ENCODE results near the gene ZGRF1. TPM values are rescaled to one million over a fixed set of nuclear protein-coding genes. Genes with fewer than 3 reads are reported as not detected.

ZGRF1 gene
- total and polyA plus RNA-seq, 2 donors (not counting 1 experiment from before 2014, with no cell fraction given) = 4.6 to 13.0 TPM

DNA sequence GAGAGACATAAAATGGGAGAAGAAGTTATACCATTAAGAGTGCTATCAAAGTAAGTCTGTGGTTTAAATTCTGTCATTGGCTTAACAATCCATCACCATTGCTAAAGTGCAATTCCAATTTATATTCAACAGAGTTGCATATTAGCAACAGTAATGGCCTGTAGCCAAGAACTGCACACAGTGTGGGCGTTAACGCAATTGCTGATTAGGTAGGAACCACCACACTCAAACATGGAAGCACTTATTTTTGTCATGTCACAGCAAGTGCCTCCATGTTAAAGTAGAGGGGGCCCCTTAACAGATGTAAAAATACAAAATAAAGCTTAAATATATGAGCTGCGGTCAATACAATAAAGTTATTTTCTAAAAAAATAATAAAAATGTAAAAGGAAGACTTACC lies 11.1 kb upstream of the ZGRF1 start:
- no peak for DNase-seq
- H3K9me3 Mint-ChIP-seq (ENCODE audit: insufficient read depth) = no peaks in the 10 kb centered on the region
- intact Hi-C loops (cut with micrococcal nuclease) = no loop called here
- Histone ChIP-seq H3K27ac (ENCODE audit: low read length in 2 of 2) (no peak overlapping the region), H3K9ac (ENCODE audit: low read length) (no peak overlapping the region), H3K4me1 (ENCODE audit: control insufficient read depth in 2 of 2, insufficient read depth in 2 of 2, low read length in 2 of 2) (peaks cover 7 to 9% of the 10 kb centered on the region in 2 donors), H2AFZ (ENCODE audit: insufficient read depth, low read depth, low read length, poor library complexity, severe bottlenecking) (no peak overlapping the region), H3K4me3 (ENCODE audit: control extremely low read depth in 1 of 5, extremely low read depth in 1 of 5, insufficient read depth in 1 of 5, low read depth in 2 of 5, low read length in 4 of 5) (no peak overlapping the region), H3K9me3 (ENCODE audit: control extremely low read depth in 1 of 3, control insufficient read depth in 2 of 3, insufficient read depth in 1 of 3, low read length in 2 of 3) (no peaks in the 10 kb centered on the region), H3K27me3 (replicated peaks in 1 of 4; ENCODE audit: control extremely low read depth in 1 of 4, control insufficient read depth in 3 of 4, insufficient read depth in 4 of 4, low read length in 3 of 4) (no peaks in the 10 kb centered on the region), H4K20me1 (ENCODE audit: control insufficient read depth, insufficient read depth, low read length, poor library complexity, severe bottlenecking) (no peaks in the 10 kb centered on the region), H3K4me2 (replicated peaks; ENCODE audit: low read depth, low read length, poor library complexity, severe bottlenecking) (no peak overlapping the region), H3K79me2 (ENCODE audit: control insufficient read depth, insufficient read depth, low read length) (peaks cover 3% of the 10 kb centered on the region), H3K36me3 (replicated peaks in 1 of 2; ENCODE audit: control extremely low read depth in 1 of 2, control insufficient read depth in 1 of 2, extremely low read depth in 1 of 2, insufficient read depth in 2 of 2, low read length in 1 of 2) (peaks cover 14 to 66% of the 10 kb centered on the region in 2 experiments)
- no peak for ATAC-seq (ENCODE audit: low read depth)
- H3K27me3 Mint-ChIP-seq = no peaks in the 10 kb centered on the region
- H3K4me3 Mint-ChIP-seq = no peak overlapping the region
- H3K4me1 Mint-ChIP-seq = peaks cover 12% of the 10 kb centered on the region
- no peak for TF ChIP-seq EZH2 (IDR thresholded peaks at IDR 0.05; ENCODE audit: borderline replicate concordance, insufficient read depth, low read depth, low read length, poor library complexity, severe bottlenecking)
- TF ChIP-seq, protein P1, sequence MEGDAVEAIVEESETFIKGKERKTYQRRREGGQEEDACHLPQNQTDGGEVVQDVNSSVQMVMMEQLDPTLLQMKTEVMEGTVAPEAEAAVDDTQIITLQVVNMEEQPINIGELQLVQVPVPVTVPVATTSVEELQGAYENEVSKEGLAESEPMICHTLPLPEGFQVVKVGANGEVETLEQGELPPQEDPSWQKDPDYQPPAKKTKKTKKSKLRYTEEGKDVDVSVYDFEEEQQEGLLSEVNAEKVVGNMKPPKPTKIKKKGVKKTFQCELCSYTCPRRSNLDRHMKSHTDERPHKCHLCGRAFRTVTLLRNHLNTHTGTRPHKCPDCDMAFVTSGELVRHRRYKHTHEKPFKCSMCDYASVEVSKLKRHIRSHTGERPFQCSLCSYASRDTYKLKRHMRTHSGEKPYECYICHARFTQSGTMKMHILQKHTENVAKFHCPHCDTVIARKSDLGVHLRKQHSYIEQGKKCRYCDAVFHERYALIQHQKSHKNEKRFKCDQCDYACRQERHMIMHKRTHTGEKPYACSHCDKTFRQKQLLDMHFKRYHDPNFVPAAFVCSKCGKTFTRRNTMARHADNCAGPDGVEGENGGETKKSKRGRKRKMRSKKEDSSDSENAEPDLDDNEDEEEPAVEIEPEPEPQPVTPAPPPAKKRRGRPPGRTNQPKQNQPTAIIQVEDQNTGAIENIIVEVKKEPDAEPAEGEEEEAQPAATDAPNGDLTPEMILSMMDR (IDR thresholded peaks at IDR 0.05) = no peak
- ChIA-PET POLR2A (no interaction called here), CTCF (no interaction called here)
- H3K27ac Mint-ChIP-seq = no peak overlapping the region
- no CpG with 5 or more reads among the region's 3 CpGs for WGBS (ENCODE audit: insufficient coverage)

DNA sequence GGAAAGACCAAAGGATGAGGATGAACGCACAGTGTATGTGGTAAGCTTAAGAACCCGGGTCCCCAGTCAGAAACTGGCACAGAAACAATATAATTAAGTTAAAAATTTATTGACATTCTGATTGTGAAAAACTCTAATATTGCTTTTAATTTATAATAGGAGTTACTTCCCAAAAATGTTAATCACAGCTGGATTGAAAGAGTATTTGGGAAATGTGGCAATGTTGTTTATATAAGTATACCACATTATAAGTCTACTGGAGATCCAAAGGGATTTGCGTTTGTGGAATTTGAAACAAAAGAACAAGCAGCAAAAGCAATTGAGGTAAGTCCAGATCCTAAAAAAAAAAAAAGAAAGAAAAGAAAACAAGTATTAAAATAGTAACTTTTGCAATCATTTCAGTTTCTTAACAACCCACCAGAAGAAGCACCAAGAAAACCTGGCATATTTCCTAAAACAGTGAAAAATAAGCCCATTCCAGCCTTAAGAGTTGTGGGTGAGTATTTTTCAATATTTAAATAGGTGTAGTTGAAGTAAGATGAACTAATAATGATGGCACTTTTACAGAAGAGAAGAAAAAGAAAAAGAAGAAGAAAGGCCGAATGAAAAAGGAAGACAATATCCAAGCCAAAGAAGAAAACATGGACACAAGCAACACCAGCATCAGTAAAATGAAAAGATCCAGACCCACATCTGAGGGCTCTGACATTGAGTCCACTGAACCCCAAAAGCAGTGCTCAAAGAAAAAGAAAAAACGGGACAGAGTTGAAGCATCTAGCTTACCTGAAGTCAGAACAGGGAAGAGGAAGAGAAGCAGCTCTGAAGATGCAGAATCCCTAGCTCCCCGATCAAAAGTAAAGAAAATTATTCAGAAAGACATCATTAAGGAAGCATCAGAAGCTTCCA lies 10.2 kb upstream of the ZGRF1 start:
- Histone ChIP-seq H3K4me2 (replicated peaks; ENCODE audit: low read depth, low read length, poor library complexity, severe bottlenecking) (no peak overlapping the region), H2AFZ (ENCODE audit: insufficient read depth, low read depth, low read length, poor library complexity, severe bottlenecking) (no peak overlapping the region), H3K79me2 (ENCODE audit: control insufficient read depth, insufficient read depth, low read length) (peaks cover 10% of the 10 kb centered on the region), H3K27me3 (replicated peaks in 1 of 4; ENCODE audit: control extremely low read depth in 1 of 4, control insufficient read depth in 3 of 4, insufficient read depth in 4 of 4, low read length in 3 of 4) (no peaks in the 10 kb centered on the region), H3K9ac (ENCODE audit: low read length) (no peak overlapping the region), H4K20me1 (ENCODE audit: control insufficient read depth, insufficient read depth, low read length, poor library complexity, severe bottlenecking) (no peaks in the 10 kb centered on the region), H3K4me3 (ENCODE audit: control extremely low read depth in 1 of 5, extremely low read depth in 1 of 5, insufficient read depth in 1 of 5, low read depth in 2 of 5, low read length in 4 of 5) (no peak overlapping the region), H3K9me3 (ENCODE audit: control extremely low read depth in 1 of 3, control insufficient read depth in 2 of 3, insufficient read depth in 1 of 3, low read length in 2 of 3) (no peaks in the 10 kb centered on the region), H3K36me3 (replicated peaks in 1 of 2; ENCODE audit: control extremely low read depth in 1 of 2, control insufficient read depth in 1 of 2, extremely low read depth in 1 of 2, insufficient read depth in 2 of 2, low read length in 1 of 2) (peaks cover 14 to 59% of the 10 kb centered on the region in 2 experiments), H3K27ac (ENCODE audit: low read length in 2 of 2) (no peak overlapping the region), H3K4me1 (ENCODE audit: control insufficient read depth in 2 of 2, insufficient read depth in 2 of 2, low read length in 2 of 2) (peaks cover 7 to 9% of the 10 kb centered on the region in 2 donors)
- no peaks in the 10 kb centered on the region for H3K9me3 Mint-ChIP-seq (ENCODE audit: insufficient read depth)
- ChIA-PET CTCF (interaction anchor here (0.6 to 1.2 kb wide), 2 partner anchors 37 to 119 kb away, joined by 3 to 4 read pairs; no protein-coding TSS in a partner anchor), POLR2A (no interaction called here)
- H3K27me3 Mint-ChIP-seq = no peaks in the 10 kb centered on the region
- H3K27ac Mint-ChIP-seq = no peak overlapping the region
- peaks cover 21% of the 10 kb centered on the region for H3K4me1 Mint-ChIP-seq
- WGBS (ENCODE audit: insufficient coverage) = no CpG with 5 or more reads among the region's 6 CpGs
- ATAC-seq (ENCODE audit: low read depth) (no peak), DNase-seq (no peak)
- intact Hi-C loops (cut with micrococcal nuclease) = no loop called here
- no peak overlapping the region for H3K4me3 Mint-ChIP-seq
- no peak for TF ChIP-seq EZH2 (IDR thresholded peaks at IDR 0.05; ENCODE audit: borderline replicate concordance, insufficient read depth, low read depth, low read length, poor library complexity, severe bottlenecking)

Data from B cell (primary cell).